NT2/D1 (cell line): ENCODE results near the gene PRICKLE2.

Experiments used
- DNase-seq: peaks from one replicate; pipeline ENCODE4 v3.0.0-alpha.2; 2011; ENCODE audit warnings: low read depth, low spot score
- H3K27me3 ChIP-seq: 2 replicates; pipeline ENCODE4 v1.6.0; 2011; ENCODE audit warnings: mild to moderate bottlenecking; ENCODE audit not compliant: insufficient read length, insufficient read depth
- H3K36me3 ChIP-seq: 2 replicates; pipeline ENCODE4 v1.6.1; 2011; ENCODE audit warnings: mild to moderate bottlenecking, low read length, mixed read lengths; ENCODE audit not compliant: insufficient read depth, insufficient read length
- H3K4me1 ChIP-seq: 2 replicates; pipeline ENCODE4 v1.5.1; 2011; ENCODE audit not compliant: insufficient read depth, insufficient read length
- H3K4me3 ChIP-seq: 2 replicates; pipeline ENCODE4 v1.5.1; 2011; ENCODE audit warnings: low read depth; ENCODE audit not compliant: insufficient read length
- H3K9ac ChIP-seq: 2 replicates; pipeline ENCODE4 v1.6.0; 2011; ENCODE audit warnings: low read depth; ENCODE audit not compliant: insufficient read length
- H3K9me3 ChIP-seq: 2 replicates; pipeline ENCODE4 v1.5.1; 2011; ENCODE audit warnings: mild to moderate bottlenecking, low read length; ENCODE audit not compliant: insufficient read depth
- SUZ12 ChIP-seq: IDR thresholded peaks from 2 replicates; pipeline ENCODE4 v1.6.1; 2011; ENCODE audit not compliant: insufficient read length, insufficient read depth; ENCODE audit errors: extremely low read depth
- YY1 ChIP-seq: IDR thresholded peaks from 2 replicates; pipeline ENCODE4 v1.6.1; 2011; ENCODE audit not compliant: insufficient read length, insufficient read depth
- ZNF274 ChIP-seq: IDR thresholded peaks from 2 replicates; pipeline ENCODE4 v1.6.1; 2011; ENCODE audit warnings: mild to moderate bottlenecking, low read depth, low read length

Gene PRICKLE2

DNA sequence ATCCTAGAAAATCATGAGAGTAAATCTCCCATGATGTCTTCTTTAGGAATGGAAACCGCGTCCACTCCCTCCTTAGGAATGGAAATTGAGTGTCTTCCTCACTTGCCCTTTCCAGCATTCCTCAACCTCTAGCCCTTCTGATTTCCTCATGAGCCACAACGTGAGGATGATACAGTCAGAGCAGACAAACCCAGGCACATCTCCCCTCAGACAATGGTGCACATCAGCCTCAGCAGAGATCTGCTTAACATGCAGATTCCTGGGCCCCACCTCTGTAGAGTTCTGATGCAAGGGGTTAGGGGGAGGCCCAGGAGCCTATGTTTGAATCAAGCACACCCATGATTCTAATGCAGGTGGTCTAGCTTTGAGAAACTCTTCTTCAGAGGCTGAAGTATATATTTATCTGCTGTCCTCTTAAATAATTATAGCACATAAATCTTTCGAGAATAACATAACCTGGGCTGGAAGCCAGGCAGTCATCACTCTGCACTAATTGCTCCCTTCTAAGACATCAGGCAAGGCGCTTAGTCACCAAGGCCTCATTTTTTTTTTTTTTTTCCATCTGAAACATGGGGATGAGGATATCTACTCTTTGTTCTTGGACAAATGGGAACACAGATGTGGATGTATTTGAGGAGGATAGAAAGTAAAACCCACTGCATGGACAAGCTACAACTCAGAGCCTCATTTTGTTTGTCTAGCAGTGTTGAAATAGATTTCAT lies 81.7 kb downstream of the PRICKLE2 start:
- H3K9ac ChIP-seq, result no peak overlapping the region
- no peaks in the 10 kb centered on the region for H3K9me3 ChIP-seq
- peaks cover 58% of the 10 kb centered on the region for H3K36me3 ChIP-seq
- DNase-seq, result peak; percentile 22
- H3K4me1 ChIP-seq, result peaks cover 3% of the 10 kb centered on the region
- no peaks in the 10 kb centered on the region for H3K27me3 ChIP-seq
- H3K4me3 ChIP-seq, result no peak overlapping the region
- TF ChIP-seq ZNF274 (no peak), YY1 (no peak), SUZ12 (no peak)

DNA sequence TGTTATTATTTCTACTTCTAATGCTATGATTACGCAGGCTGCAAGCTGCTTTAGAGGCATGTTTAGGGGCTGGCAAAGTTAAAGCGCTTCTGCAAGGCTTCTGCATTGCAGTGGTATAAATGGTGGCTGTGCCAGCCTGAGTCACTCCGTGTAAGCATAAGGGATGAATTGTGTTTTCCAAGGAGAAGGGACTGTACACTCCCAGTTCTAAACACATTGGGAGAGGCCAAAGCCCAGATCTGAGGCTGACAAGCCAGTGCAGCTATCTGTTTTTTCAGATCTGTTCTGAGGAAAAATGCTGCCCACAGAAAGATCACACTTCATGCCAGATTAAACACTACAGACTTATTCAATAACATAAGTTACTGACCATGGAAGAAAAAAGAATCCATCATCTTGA lies 83.8 kb downstream of the PRICKLE2 start:
- Histone ChIP-seq H3K9me3 (no peaks in the 10 kb centered on the region), H3K36me3 (peaks cover 49% of the 10 kb centered on the region), H3K9ac (no peak overlapping the region), H3K4me3 (no peak overlapping the region), H3K4me1 (peaks cover 3% of the 10 kb centered on the region), H3K27me3 (no peaks in the 10 kb centered on the region)
- DNase-seq, result no peak
- no peak for TF ChIP-seq YY1
- no peak for TF ChIP-seq SUZ12

DNA sequence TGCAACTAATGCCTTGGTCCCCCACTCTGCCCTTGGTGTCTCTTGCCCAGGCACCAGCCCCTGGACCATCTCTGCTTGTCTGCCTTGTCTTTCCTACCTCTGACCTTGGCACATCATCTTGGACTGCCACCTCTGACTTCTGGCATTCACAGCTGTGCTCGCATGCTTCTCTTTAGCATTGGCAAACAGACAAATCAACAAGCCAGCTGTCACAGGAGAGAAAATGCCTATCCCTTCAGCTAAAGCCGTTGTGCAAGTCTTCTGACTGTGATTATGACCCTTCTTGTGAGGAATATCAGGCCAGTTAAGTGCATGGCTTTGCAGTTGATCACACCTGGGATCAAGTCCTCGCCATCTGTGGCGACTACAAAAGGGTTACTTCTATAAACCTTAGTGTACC lies 84.6 kb downstream of the PRICKLE2 start:
- DNase-seq, result no peak
- Histone ChIP-seq H3K4me1 (peaks cover 3% of the 10 kb centered on the region), H3K9me3 (no peaks in the 10 kb centered on the region), H3K9ac (no peak overlapping the region), H3K4me3 (no peak overlapping the region), H3K27me3 (no peaks in the 10 kb centered on the region), H3K36me3 (peaks cover 51% of the 10 kb centered on the region)
- TF ChIP-seq ZNF274, result no peak
- no peak for TF ChIP-seq SUZ12
- TF ChIP-seq YY1, result no peak

DNA sequence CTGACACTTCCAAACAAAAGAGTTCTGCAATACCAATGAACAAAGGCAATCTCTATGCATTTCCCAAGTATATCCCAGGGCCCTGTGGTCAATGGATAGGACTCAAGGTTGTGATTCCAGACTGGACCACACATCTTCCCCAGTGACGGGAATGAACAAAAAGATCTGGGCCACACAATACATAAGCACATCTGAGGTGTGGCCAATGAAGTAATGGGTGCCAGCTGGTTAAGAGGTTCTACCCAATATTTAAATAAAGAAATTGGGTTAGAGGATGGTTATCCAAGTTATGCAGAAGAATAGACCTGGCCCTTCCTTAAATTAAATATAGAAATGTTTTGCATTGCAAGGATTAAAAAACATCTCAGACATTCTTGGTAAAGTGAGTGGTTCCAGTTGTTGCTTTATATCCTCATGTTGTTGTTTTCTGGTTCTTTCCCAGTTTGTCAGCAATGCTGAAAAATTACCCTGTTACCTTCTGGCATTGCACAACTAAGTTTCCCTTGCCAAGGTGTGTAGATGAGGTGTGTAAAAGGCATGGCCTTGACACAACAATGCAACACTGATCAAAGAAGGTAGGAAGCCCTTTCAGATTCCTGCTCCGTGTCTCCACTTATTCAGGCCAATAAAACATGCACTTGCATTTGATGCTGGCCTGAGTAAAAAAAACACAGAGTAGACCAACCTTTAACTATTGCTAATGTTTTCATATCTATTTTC lies 86.5 kb downstream of the PRICKLE2 start:
- H3K4me1 ChIP-seq, result peaks cover 3% of the 10 kb centered on the region
- no peak for DNase-seq
- TF ChIP-seq YY1, result no peak
- no peak for TF ChIP-seq ZNF274
- no peak for TF ChIP-seq SUZ12
- no peaks in the 10 kb centered on the region for H3K9me3 ChIP-seq
- no peak overlapping the region for H3K9ac ChIP-seq
- no peaks in the 10 kb centered on the region for H3K27me3 ChIP-seq
- H3K4me3 ChIP-seq, result no peak overlapping the region
- peaks cover 48% of the 10 kb centered on the region for H3K36me3 ChIP-seq

DNA sequence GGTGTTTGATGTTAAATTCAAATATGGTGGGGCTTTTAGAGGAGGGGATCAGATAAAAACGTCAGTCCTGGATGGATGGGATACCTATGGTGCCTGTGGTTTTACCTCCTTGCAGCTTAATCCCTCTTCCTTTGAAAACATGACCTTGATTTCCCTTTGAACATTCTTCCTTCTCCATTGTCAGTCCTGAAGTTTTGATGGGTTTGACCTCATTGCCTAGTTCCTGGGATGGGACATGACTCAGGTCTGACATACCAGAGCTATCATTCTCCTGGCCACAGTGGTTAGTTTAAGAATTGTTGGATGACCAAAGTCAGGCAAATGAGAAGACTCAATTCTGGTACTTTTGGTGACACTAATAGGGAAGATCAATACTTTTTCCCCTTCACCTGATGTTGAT lies 87.2 kb downstream of the PRICKLE2 start:
- Histone ChIP-seq H3K4me1 (no peaks in the 10 kb centered on the region), H3K27me3 (no peaks in the 10 kb centered on the region), H3K9ac (no peak overlapping the region), H3K4me3 (no peak overlapping the region), H3K9me3 (no peaks in the 10 kb centered on the region), H3K36me3 (peaks cover 50% of the 10 kb centered on the region)
- TF ChIP-seq ZNF274 (no peak), YY1 (no peak), SUZ12 (no peak)
- DNase-seq, result no peak

DNA sequence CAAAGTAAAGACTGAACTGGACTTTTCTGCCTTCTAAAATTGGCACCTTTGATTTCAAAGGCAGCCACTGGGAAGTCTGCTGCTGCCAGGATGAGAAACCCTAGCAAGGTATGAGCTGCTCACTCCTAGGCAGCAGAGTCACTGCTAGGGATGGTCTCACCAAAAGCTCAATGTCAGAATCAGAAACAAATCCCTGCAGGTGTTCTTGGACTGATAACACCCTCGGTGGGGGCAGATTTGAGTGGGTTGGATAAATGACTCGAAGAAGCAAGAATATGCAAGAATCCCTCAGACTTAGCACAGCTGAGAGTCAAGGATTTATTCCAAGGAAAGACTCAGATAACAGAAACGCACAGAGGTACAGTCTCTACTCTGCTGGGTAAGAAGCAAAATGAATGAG lies 90.4 kb downstream of the PRICKLE2 start:
- no peak for DNase-seq
- Histone ChIP-seq H3K36me3 (peaks cover 47% of the 10 kb centered on the region), H3K27me3 (no peaks in the 10 kb centered on the region), H3K4me1 (no peaks in the 10 kb centered on the region), H3K9ac (no peak overlapping the region), H3K9me3 (no peaks in the 10 kb centered on the region), H3K4me3 (no peak overlapping the region)
- TF ChIP-seq YY1, result no peak
- TF ChIP-seq ZNF274, result no peak
- no peak for TF ChIP-seq SUZ12

DNA sequence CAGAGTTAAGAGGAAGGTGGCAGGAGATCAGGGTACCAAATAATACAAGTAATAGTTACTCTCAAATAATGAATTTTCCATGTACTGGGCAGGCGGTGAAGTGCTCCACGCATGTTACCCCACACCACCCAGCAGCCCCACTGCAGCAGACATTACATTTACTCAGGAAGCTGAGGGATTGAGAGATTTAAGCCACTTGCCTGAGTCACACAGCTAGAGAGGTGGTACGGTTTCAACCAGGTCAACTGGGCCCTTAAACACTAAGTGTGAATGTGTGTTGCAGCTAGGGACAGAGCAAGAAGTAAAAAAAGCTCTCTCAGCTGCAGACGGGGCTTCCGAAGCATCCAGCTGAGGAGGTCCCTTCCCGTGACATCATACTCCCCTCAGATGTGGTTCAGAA lies 91.3 kb downstream of the PRICKLE2 start:
- Histone ChIP-seq H3K4me3 (no peak overlapping the region), H3K27me3 (no peaks in the 10 kb centered on the region), H3K4me1 (no peaks in the 10 kb centered on the region), H3K9me3 (no peaks in the 10 kb centered on the region), H3K36me3 (peaks cover 47% of the 10 kb centered on the region), H3K9ac (no peak overlapping the region)
- DNase-seq, result no peak
- TF ChIP-seq SUZ12 (no peak), ZNF274 (no peak), YY1 (no peak)
